ENCODE results near the gene GRIP2. TPM values are rescaled to one million over a fixed set of nuclear protein-coding genes. Genes with fewer than 3 reads are reported as not detected.

The GRIP2 gene
- total RNA-seq, 2 donors from 2014 or later = 18.2 to 19.8 TPM

- DNase-seq = peak; percentile 8
- ATAC-seq = no peak
- intact Hi-C loops (cut with DNase I) = loop anchor here in 1 of 2 donors (5.0 kb wide), 1 partner anchor 32 kb away; no protein-coding TSS in a partner anchor
These were observed 4.4 kb upstream of the GRIP2 start for GRCh38 chr3:14544282-14545250.

- DNase-seq = peak; percentile 22
- intact Hi-C loops (cut with DNase I) = no loop called here
- ATAC-seq = no peak
These were observed 3.3 kb upstream of the GRIP2 start for GRCh38 chr3:14543446-14543845.

GRCh38 chr3:14542656-14543055, 2.5 kb upstream of the GRIP2 start:
- DNase-seq (no peak), ATAC-seq (no peak)
- intact Hi-C loops (cut with DNase I) = no loop called here

- intact Hi-C loops (cut with DNase I) = no loop called here
- DNase-seq = peak; percentile 10
- ATAC-seq = no peak
These were observed 1.5 kb upstream of the GRIP2 start for GRCh38 chr3:14541646-14542045.

GRCh38 chr3:14540821-14541385, 761 bp upstream of the GRIP2 start:
- no peak for ATAC-seq
- intact Hi-C loops (cut with DNase I) = no loop called here
- peak; percentile 15 for DNase-seq

- DNase-seq (peak; percentile 17), ATAC-seq (peak in 1 of 2 donors; percentile 39)
- intact Hi-C loops (cut with DNase I) = no loop called here
These were observed 779 bp downstream of the GRIP2 start for GRCh38 chr3:14539384-14539741.

GRCh38 chr3:14538451-14539088, 1.6 kb downstream of the GRIP2 start:
- intact Hi-C loops (cut with DNase I) = no loop called here
- ATAC-seq (no peak), DNase-seq (peak; percentile 8)

GRCh38 chr3:14537590-14538450, 2.3 kb downstream of the GRIP2 start:
- ATAC-seq (no peak), DNase-seq (peak; percentile 32)
- intact Hi-C loops (cut with DNase I) = no loop called here

GRCh38 chr3:14536837-14537589, 3.1 kb downstream of the GRIP2 start:
- intact Hi-C loops (cut with DNase I) = no loop called here
- peak; percentile 8 for DNase-seq
- no peak for ATAC-seq

- intact Hi-C loops (cut with DNase I) = no loop called here
- DNase-seq = peak; percentile 9
- ATAC-seq = no peak
These were observed 3.9 kb downstream of the GRIP2 start for GRCh38 chr3:14536055-14536815.

GRCh38 chr3:14535616-14536015, 4.5 kb downstream of the GRIP2 start:
- ATAC-seq (no peak), DNase-seq (peak; percentile 2)
- intact Hi-C loops (cut with DNase I) = no loop called here

GRCh38 chr3:14534516-14535191, 5.5 kb downstream of the GRIP2 start:
- peak; percentile 35 for DNase-seq
- no peak for ATAC-seq
- intact Hi-C loops (cut with DNase I) = no loop called here

GRCh38 chr3:14533457-14533958, 6.6 kb downstream of the GRIP2 start:
- no peak for ATAC-seq
- peak; percentile 20 for DNase-seq
- intact Hi-C loops (cut with DNase I) = no loop called here

GRCh38 chr3:14532691-14533456, 7.3 kb downstream of the GRIP2 start:
- intact Hi-C loops (cut with DNase I) = no loop called here
- DNase-seq (peak; percentile 81), ATAC-seq (peak; percentile 74 to 94)

- ATAC-seq (no peak), DNase-seq (peak; percentile 11)
- intact Hi-C loops (cut with DNase I) = no loop called here
These were observed 8.2 kb downstream of the GRIP2 start for GRCh38 chr3:14531856-14532395.

- intact Hi-C loops (cut with DNase I) = no loop called here
- ATAC-seq (no peak), DNase-seq (no peak)
These were observed 12.1 kb downstream of the GRIP2 start for GRCh38 chr3:14528081-14528480.

Data from left cardiac atrium (tissue), 4 donors.